Memory B cell (primary cell): ENCODE measurements around the gene PLA2G4A.

Source experiments
- ATAC-seq: fragments of 150-1000 bp; cut with Tn5 transposase; 2 replicates; pipeline ENCODE4 v1.10.0; 2021; ENCODE audit warnings: low read depth, mild to moderate bottlenecking, moderate library complexity
- DNase-seq, 2 donors: peaks; one replicate each; pipeline ENCODE4 v3.0.0; 2022; ENCODE audit warnings: low spot score in 2 of 2
- H3K27ac Mint-ChIP-seq: one replicate; pipeline ENCODE4 v1.8.0; 2022; ENCODE audit warnings: mild to moderate bottlenecking, moderate library complexity, mixed read lengths
- H3K27me3 Mint-ChIP-seq: one replicate; pipeline ENCODE4 v1.8.0; 2022; ENCODE audit warnings: mixed read lengths
- H3K36me3 Mint-ChIP-seq: one replicate; pipeline ENCODE4 v1.8.0; 2022; ENCODE audit warnings: mild to moderate bottlenecking, mixed read lengths
- H3K4me1 Mint-ChIP-seq: one replicate; pipeline ENCODE4 v1.8.0; 2022; ENCODE audit warnings: mixed read lengths
- H3K4me3 Mint-ChIP-seq: one replicate; pipeline ENCODE4 v1.8.0; 2022; ENCODE audit warnings: mild to moderate bottlenecking, moderate library complexity, mixed read lengths
- H3K9me3 Mint-ChIP-seq: one replicate; pipeline ENCODE4 v1.8.0; 2022; ENCODE audit warnings: mixed read lengths

The PLA2G4A gene

GRCh38 chr1:187034501-187034900, 205.8 kb downstream of the PLA2G4A start:
- DNase-seq (no peak), ATAC-seq (no peak)
- Mint-ChIP-seq H3K27me3 (no peaks in the 10 kb centered on the region), H3K27ac (no peak overlapping the region), H3K4me3 (no peak overlapping the region), H3K4me1 (no peaks in the 10 kb centered on the region), H3K9me3 (no peaks in the 10 kb centered on the region), H3K36me3 (no peaks in the 10 kb centered on the region)

GRCh38 chr1:187037973-187038553, 209.3 kb downstream of the PLA2G4A start:
- Mint-ChIP-seq H3K4me1 (no peaks in the 10 kb centered on the region), H3K36me3 (no peaks in the 10 kb centered on the region), H3K27ac (no peak overlapping the region), H3K27me3 (no peaks in the 10 kb centered on the region), H3K4me3 (no peak overlapping the region), H3K9me3 (no peaks in the 10 kb centered on the region)
- DNase-seq (no peak), ATAC-seq (no peak)
